Upper lobe of left lung (tissue), 4 donors: ENCODE results near the gene GFRA1.

ENCODE experiments used
- EP300 ChIP-seq, 4 donors: sonication (generic); formaldehyde crosslinking; IDR thresholded peaks; one replicate each; pipeline ENCODE4 v1.5.1; 2017; ENCODE audit warnings: antibody characterized with exemption in 4 of 4, control low read depth in 2 of 4
- POLR2A ChIP-seq, 4 donors: fragments of 450-650 bp; IDR thresholded peaks; one replicate each; pipeline ENCODE4 v1.5.1; 2016 to 2017; ENCODE audit warnings: antibody characterized with exemption in 4 of 4, mild to moderate bottlenecking in 2 of 4
- TF ChIP-seq, protein P1 (sequence below), 6 experiments: fragments of 450-650 bp in 4 of 6; fragments of 200-600 bp in 2 of 6; sonication (generic) in 2 of 6; IDR thresholded peaks; one replicate each; pipeline ENCODE4 v1.5.1; 2016 to 2019; ENCODE audit warnings: antibody characterized with exemption in 6 of 6

DNA sequence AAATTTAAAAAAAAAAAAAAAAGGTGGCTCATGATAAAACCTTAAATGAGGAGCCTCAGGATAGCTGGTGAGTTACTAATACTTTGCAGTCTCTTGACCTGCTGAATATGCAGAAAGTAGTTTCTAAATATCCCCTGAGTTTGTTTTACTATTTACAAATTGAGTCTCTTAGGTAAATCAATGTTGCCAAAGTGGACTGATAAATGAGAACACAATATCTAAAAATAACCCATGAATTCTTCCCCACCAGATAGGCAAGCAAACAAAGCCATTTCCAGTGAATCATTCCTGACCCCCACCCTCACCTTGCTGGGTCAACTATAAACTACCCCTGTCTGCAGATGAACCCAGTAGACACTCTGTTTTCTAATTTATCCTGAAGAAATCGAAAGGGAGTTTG lies 78.9 kb downstream of the GFRA1 start:
- TF ChIP-seq, protein P1, sequence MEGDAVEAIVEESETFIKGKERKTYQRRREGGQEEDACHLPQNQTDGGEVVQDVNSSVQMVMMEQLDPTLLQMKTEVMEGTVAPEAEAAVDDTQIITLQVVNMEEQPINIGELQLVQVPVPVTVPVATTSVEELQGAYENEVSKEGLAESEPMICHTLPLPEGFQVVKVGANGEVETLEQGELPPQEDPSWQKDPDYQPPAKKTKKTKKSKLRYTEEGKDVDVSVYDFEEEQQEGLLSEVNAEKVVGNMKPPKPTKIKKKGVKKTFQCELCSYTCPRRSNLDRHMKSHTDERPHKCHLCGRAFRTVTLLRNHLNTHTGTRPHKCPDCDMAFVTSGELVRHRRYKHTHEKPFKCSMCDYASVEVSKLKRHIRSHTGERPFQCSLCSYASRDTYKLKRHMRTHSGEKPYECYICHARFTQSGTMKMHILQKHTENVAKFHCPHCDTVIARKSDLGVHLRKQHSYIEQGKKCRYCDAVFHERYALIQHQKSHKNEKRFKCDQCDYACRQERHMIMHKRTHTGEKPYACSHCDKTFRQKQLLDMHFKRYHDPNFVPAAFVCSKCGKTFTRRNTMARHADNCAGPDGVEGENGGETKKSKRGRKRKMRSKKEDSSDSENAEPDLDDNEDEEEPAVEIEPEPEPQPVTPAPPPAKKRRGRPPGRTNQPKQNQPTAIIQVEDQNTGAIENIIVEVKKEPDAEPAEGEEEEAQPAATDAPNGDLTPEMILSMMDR (IDR thresholded peaks at IDR 0.05) = no peak
- TF ChIP-seq EP300 (IDR thresholded peaks at IDR 0.05) (no peak), POLR2A (IDR thresholded peaks at IDR 0.05) (no peak)
